Panc1 (cell line): ENCODE measurements around the gene TAGLN2. TPM values are rescaled to one million over a fixed set of nuclear protein-coding genes. Genes with fewer than 3 reads are reported as not detected.

Source experiments
- ATAC-seq: fragments of 200-7000 bp; cut with Tn5 transposase; 2 replicates; pipeline ENCODE4 v1.9.1; 2020; ENCODE audit warnings: mild to moderate bottlenecking, moderate library complexity
- BruUV-seq: library from RNA; stranded (reverse); fragments of 400-500 nt; replicated peaks from 2 replicates; lab custom pipeline; 2021; lab: Mats Ljungman, UMichigan
- CTCF ChIA-PET: fragments of 300-600 bp; sonication (Branson Sonifier 250); formaldehyde crosslinking; loops from one replicate; lab custom pipeline; 2022; ENCODE audit warnings: antibody characterized with exemption; lab: Charles Lee
- POLR2A ChIA-PET: fragments of 300-600 bp; sonication (Branson Sonifier 250); formaldehyde crosslinking; loops from one replicate; lab custom pipeline; 2022; ENCODE audit warnings: antibody characterized with exemption; lab: Charles Lee
- DNase-seq: peaks from one replicate; pipeline ENCODE4 v3.0.0-alpha.2; 2010; ENCODE audit warnings: low read depth, low spot score
- H3K27ac ChIP-seq: 2 replicates; pipeline ENCODE4 v1.5.1; 2011; ENCODE audit warnings: mild to moderate bottlenecking, low read length, inconsistent platforms
- H3K27me3 ChIP-seq: fragments of 200-500 bp; sonication (Bioruptor generic); 2 replicates; pipeline ENCODE4 v1.6.0; 2014; ENCODE audit warnings: low read length, inconsistent platforms; ENCODE audit not compliant: control insufficient read depth, insufficient read depth
- H3K36me3 ChIP-seq: fragments of 200-500 bp; sonication (Bioruptor generic); 2 replicates; pipeline ENCODE4 v1.5.1; 2014; ENCODE audit warnings: inconsistent platforms, mild to moderate bottlenecking, low read length, moderate library complexity; ENCODE audit not compliant: control insufficient read depth, insufficient read depth
- H3K4me1 ChIP-seq: 2 replicates; pipeline ENCODE4 v1.5.1; 2011; ENCODE audit warnings: inconsistent platforms, mild to moderate bottlenecking, low read length, moderate library complexity; ENCODE audit not compliant: control insufficient read depth, insufficient read depth
- H3K4me3 ChIP-seq, 2 experiments: 2 replicates each; pipeline ENCODE4 v1.5.1; 2011 to 2012; ENCODE audit warnings: low read depth in 2 of 2, low read length in 2 of 2, mild to moderate bottlenecking in 2 of 2, inconsistent platforms in 1 of 2, moderate library complexity in 1 of 2
- H3K9me3 ChIP-seq: fragments of 200-500 bp; sonication (Bioruptor generic); 2 replicates; pipeline ENCODE4 v1.5.1; 2014; ENCODE audit warnings: low read depth, mild to moderate bottlenecking, inconsistent platforms, low read length, moderate library complexity; ENCODE audit not compliant: control insufficient read depth, insufficient read depth
- CTCF ChIP-seq: fragments of 450-650 bp; IDR thresholded peaks from 2 replicates; pipeline ENCODE4 v1.5.1; 2017; ENCODE audit warnings: mild to moderate bottlenecking
- POLR2AphosphoS5 ChIP-seq: IDR thresholded peaks from 2 replicates; pipeline ENCODE4 v1.6.1; 2012; ENCODE audit warnings: mild to moderate bottlenecking, low read depth, low read length, moderate library complexity
- REST ChIP-seq, 2 experiments: IDR thresholded peaks; 2 replicates each; pipeline ENCODE4 v1.6.1; 2011 to 2012; ENCODE audit warnings: low read depth in 2 of 2, control low read depth in 1 of 2, low read length in 1 of 2, mild to moderate bottlenecking in 1 of 2, moderate library complexity in 1 of 2; ENCODE audit not compliant: insufficient read depth in 1 of 2
- SIN3A ChIP-seq: IDR thresholded peaks from 2 replicates; pipeline ENCODE4 v1.6.1; 2012; ENCODE audit warnings: low read depth, mild to moderate bottlenecking, low read length, moderate library complexity, borderline replicate concordance; ENCODE audit not compliant: insufficient read depth
- TCF7L2 ChIP-seq: IDR thresholded peaks from 2 replicates; pipeline ENCODE4 v1.6.1; 2011; ENCODE audit warnings: mild to moderate bottlenecking, low read depth, low read length, inconsistent platforms
- in situ Hi-C: cut with HindIII; loops from 2 replicates; pipeline ENCODE4 v1.10.0; 2016; ENCODE audit warnings: low sequenced_read_pairs, low pct_unique_long_range_greater_than_20kb
- intact Hi-C: fragments of 100-400 bp; cut with micrococcal nuclease; formaldehyde crosslinking; loops from one replicate; pipeline ENCODE4 v1.10.0; 2022; ENCODE audit not compliant: unreplicated experiment
- total RNA-seq: library from RNA; stranded (reverse); gene quantifications from one replicate; pipeline ENCODE4 v1.2.1, GENCODE V29; 2021; ENCODE audit not compliant: unreplicated experiment

Gene TAGLN2
- total RNA-seq, 1 experiment from 2014 or later, result 474 TPM

- Histone ChIP-seq H3K4me3 (no peak overlapping the region), H3K27ac (no peak overlapping the region), H3K4me1 (peaks cover 6% of the 10 kb centered on the region; the same call in 1 of the 2 replicates), H3K36me3 (no peaks in the 10 kb centered on the region), H3K9me3 (no peaks in the 10 kb centered on the region), H3K27me3 (no peaks in the 10 kb centered on the region)
- ATAC-seq (no peak), DNase-seq (no peak)
- no TSS peak for BruUV-seq
- POLR2A ChIA-PET, result no interaction called here
- in situ Hi-C loops (no loop called here), intact Hi-C loops (no loop called here)
- CTCF ChIA-PET, result no interaction called here
- TF ChIP-seq SIN3A (no peak), POLR2AphosphoS5 (no peak), REST (IDR thresholded peaks at IDR 0.05; ENCODE audit: insufficient read depth in 1 of 2, low read depth in 2 of 2, low read length in 1 of 2) (no peak), TCF7L2 (no peak)
Measured at GRCh38 chr1:159929155-159930051, 4.1 kb upstream of the TAGLN2 start.

GRCh38 chr1:159928491-159929050, 3.3 kb upstream of the TAGLN2 start:
- peaks cover 6% of the 10 kb centered on the region; the same call in 1 of the 2 replicates for H3K4me1 ChIP-seq
- POLR2A ChIA-PET, result no interaction called here
- H3K36me3 ChIP-seq, result no peaks in the 10 kb centered on the region
- H3K27ac ChIP-seq, result no peak overlapping the region
- in situ Hi-C loops (no loop called here), intact Hi-C loops (no loop called here)
- H3K4me3 ChIP-seq, result no peak overlapping the region
- H3K9me3 ChIP-seq, result no peaks in the 10 kb centered on the region
- no peak for TF ChIP-seq CTCF
- TF ChIP-seq POLR2AphosphoS5, result no peak
- TF ChIP-seq TCF7L2, result no peak
- no peak for TF ChIP-seq REST (IDR thresholded peaks at IDR 0.05; ENCODE audit: insufficient read depth in 1 of 2, low read depth in 2 of 2, low read length in 1 of 2)
- no peak for TF ChIP-seq SIN3A
- DNase-seq, result no peak
- no peaks in the 10 kb centered on the region for H3K27me3 ChIP-seq
- BruUV-seq, result no TSS peak
- no peak for ATAC-seq
- CTCF ChIA-PET, result interaction anchor here (0.6 kb wide), 1 partner anchor 154 kb away, joined by 11 read pairs; no protein-coding TSS in a partner anchor
